Measurements from ENCODE around the gene WASF3.

The WASF3 gene

DNA sequence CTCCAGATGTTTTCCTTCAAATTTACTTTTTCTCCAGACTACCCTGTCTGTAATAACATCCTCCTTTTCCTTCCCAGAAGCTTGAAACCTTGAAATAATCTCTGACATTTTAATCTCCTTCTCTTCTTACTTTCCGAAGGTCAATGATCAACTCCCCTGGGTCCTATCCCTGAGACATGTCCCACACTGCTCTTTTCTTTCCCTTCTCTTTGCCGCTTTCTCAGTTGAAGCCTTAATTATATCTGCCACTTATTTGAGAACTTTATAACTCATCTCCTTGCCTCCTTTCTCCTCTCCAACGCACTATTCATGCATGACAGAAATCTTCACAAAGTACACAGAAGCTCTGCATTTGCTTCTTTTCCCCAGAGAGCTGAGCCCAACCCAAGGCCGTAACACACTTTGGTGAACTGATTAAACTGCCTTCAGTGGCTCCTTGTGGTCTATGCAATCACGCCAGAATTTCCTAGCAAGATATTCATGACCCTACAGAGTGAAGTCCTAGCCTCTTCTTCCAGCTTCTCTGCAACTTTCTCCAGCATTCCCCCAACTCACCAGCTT is 9.2 kb upstream of the WASF3 start:
- DNase-seq: no peak

DNA sequence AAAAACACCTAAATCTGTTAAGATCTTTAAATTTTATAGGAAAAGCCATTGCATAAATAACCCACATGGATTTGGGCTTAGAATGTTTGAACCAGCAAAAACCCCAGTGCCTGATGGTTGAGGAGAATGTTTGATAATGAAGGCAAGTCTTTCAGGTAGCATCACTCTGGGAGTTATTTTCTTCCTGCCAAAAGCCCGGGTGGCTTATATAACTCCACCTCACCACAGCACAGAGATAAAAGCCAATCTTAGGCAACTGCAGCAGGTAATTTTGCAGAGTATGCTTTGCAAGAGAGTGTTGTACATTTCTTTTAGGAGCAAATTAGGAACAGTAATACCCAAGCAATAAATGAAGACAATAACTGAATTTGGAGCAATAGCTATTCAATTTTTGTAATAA is 7.8 kb upstream of the WASF3 start:
- no peak for DNase-seq

DNA sequence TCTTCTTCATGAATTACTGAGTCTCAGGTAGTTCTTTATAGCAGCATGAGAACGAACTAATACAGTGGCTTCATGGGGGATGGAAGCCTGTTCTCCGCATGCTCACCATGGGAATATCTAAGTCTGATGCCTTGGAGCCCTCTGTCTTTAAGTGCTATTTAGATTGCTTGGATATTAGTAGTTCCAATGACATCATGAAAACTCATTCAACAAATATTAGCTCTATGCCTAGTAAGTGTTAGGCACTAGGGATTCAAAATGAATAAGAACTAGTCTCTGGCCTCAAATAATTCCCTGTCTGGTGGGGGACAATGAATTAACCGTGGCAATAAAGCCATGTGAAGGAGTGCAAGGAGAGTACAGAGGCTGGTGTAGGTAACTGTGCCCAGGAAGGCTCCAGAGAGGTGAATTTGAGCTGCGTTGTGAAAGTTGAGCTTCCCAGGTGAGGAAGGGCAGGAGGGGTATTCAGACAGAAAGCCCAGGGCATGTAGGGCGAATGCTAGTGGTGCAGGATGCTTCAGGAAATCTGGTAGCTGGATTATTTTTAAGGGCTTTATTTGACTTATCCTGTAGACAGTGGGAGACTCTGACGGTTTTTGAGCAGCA is 6.1 kb upstream of the WASF3 start:
- DNase-seq: no peak

DNA sequence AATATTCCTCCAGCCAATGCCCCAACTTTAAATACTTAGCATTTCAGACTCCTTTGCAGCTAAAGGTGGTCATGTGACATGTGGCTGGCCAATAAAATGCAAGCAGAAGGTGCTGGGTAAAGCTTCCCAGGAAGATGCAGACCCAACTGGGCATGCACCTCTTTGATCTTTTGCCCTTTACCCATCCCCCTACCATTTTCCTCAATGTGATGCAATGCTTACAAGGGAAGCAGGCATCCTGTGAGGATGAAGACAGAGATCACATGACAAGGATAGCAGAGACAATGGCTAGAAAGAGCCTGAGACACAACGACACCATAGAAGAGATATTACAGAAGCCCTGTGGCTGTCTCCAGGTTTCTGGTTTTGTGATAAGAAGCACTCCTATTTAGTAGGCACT is 2.1 kb upstream of the WASF3 start:
- no peak for DNase-seq

DNA sequence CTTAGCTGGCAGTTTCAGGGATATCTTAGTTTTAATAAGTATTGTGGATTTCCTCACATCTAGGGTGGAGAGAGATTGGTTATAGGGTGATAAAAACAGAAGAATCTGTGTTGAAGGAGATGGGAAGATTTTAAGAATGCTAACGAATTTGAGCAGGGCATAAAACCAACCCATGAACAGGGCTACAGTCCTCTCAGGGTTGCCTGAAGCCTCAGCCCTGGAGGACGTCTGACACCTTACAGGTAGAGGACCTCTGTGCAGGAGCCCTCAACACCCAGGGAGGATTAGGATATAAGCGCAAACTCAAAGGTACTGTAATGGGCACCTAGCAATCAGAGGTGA is 461 bp upstream of the WASF3 start:
- DNase-seq: no peak

DNA sequence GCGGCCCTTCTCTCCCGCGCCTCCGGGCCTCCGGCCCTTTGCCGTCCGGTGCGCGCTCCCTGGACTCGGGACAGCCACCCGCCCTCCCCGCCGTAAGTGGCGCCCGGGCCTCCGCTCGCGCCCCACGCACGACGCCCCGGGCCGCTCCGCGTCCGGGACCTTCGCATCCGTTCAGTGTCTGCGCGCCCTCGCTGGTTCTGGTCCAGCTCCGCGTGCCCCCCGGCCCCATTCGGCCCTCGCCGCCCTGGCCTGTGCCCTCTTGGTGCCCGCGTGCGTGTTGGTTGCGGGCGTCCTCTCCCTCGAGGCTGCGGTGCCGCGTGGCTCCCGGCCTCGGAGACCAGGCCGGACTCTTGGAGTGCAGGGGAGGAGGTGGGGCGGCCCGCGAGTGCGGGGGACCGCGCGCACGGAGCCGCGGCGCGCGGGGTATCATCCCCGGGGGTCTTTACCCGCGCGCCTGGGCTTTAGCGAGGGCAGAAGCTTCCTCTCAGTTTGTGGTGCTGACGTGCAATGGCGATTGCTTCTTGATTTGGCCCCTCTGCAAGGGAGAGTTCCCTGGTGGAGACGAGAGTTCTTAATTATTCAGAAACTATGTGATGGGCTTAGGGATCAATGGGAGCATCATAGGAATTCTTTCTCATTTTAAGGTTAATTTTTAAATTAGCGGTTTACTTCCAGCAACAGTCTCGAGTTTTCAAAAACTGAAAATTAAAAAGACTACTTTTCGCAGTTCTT is 757 bp downstream of the WASF3 start:
- no peak for DNase-seq

DNA sequence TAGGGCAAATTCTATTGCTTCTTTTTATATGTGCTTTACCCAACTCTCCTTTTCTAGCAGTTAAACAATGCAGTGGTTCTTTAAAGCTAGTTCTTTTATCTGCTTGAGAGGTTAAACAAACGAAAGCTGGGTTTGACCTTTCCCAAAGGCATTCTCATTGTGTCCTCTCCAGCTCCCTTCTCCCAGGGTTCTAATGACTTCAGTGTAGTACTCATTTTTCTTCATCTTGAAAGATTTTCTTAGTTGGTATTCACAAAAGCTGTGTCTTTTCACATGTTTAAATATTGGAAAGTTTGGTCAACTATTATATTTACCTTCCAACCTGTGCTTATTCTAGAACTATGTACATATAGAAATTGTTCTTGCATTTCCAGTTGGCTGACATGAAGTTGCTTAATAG is 1.5 kb downstream of the WASF3 start:
- no peak for DNase-seq

DNA sequence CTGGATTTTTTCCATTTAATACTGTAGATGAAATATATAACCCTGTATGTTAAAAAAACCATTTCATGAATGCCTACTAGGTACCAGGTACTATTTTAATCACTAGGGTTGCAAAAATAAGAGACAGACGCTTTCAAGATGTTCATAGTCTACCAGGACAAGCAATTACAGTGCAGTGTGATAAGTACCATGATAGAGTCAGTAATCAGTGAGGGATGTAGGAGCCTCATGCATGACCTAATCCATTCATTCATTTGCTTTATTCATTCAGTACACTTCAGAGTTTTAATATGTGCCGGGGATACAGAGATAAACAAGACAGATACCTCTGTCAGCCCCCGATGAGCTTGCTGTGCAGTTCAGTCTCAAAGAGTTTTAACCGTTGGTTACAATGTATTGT is 3.0 kb downstream of the WASF3 start:
- DNase-seq: no peak

DNA sequence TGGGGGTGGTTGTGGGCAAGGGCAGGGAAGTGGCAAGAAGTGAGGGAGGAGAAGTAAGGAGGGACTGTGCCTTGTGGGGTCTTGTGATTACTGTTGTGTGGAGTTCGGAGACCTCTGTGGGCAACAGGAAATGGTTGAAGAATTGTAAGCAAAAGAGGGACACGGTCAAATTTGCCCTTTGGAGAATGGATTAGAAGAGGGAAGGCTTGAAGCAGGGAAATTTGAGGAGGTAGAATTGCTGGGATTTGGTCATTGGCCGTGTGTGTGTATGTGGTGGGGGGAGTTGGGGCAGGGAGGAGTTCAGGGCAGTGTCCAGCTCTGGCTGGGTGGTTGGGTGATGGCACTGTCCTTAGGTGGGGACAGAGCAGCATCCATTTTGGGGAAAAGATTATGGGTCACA is 3.6 kb downstream of the WASF3 start:
- DNase-seq: no peak

DNA sequence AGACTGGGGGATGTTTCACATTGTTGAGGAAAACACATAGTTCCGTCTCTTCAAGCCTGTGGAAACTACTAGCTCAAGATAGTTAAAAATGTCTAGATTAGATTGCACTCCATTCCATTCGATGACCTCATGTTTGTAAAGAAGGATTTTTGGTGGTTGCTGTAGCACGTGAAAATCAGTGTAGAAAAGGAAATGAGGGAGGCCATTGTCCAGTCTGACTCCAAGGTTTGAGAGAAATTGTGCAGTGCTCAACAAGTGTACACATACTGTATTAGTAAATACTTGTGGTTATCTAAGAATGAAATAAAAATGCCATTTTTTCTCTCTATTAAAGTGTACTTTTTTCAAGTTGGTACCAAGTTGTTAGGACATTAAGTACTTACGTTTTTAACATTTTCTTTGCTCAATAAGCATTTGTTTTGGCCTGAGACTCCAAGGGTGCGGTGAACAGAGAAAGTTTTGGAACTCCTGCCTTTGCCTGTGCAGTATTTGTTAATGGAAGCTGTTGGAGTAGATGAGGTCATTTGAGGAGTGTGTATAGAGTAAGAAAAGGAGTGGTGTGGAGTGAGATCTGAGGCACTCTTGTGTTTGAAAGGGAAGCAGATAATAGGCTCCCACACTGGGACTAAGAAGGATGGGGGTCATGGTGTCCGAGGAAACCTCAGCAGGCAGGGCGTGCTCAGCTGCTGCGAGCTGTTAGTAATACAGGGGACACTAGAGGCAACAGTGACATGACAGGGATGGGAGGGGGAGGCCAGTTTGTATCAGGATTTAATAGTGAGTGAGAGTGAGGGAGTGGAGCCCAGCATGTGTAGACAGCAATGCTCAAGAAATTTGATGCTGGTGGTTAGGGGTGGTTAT is 4.4 kb downstream of the WASF3 start:
- no peak for DNase-seq

DNA sequence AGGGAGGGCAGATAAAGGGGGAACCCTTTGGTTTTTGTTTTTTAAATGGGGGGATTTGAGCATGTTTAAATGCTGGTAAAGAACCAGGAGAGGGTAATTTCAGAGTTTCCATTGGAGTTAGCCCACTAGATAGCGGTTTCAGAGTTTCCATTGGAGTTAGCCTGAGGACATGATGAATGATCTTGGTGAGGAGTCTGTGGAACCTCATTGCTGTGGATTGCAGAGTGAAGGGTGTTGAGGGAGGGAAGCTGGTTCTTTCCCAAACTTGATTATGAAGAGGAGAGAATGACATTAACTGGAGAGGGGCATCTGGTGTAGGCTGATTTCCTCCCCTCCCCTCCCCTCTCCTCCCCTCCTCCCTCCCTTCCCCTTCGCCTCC is 5.0 kb downstream of the WASF3 start:
- no peak for DNase-seq

DNA sequence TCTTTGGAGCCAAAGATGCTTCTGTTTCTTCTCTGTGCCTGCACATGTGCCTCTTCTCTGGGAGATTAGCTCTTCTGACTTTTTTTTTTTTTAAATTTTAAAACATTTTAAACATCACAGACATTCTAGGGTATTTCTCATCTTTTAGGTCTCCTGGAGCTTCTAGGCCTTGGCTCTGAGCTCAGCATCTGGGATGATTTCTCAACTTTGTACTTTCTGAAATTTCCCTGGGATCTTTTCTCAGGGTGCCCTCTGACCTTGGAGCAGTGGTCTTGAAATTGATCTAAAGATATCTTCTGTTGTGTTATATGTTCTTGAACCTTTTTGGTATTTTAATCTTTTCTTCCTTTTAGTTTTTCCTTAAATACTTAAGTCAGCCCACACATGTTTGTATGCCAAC is 6.2 kb downstream of the WASF3 start:
- DNase-seq: no peak

DNA sequence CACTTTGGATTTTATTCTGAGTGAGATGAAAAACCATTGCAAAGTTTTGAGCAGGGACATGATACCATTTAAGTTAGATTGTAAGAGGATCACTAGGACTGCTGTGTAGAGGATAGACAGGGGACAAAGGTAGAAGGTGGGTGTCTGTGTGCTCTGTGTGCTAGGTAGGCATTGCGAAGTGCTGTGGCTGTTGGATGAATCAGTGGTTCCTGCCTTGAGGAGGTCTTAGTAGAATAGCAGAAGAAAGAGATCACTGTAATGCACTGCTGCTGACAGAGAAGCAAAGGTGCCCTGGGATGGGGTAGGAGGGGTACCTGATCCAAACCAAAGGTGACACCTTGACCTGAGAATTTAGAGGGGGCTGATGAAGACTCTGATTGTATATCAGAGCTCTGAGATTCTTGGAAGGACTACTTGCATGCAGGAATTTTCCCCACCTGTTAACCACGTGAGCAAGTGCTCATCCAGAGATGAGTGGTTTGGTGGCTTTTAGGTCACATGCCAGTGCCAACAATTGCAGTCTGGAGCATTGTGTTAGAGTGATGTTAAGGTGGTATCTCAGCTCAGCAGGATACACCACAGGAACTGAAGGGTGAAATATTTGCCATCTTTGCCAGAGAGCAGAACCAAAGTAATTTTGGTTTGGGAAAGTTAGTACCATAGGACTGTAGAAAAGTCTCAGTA is 10.8 kb downstream of the WASF3 start:
- DNase-seq: no peak

DNA sequence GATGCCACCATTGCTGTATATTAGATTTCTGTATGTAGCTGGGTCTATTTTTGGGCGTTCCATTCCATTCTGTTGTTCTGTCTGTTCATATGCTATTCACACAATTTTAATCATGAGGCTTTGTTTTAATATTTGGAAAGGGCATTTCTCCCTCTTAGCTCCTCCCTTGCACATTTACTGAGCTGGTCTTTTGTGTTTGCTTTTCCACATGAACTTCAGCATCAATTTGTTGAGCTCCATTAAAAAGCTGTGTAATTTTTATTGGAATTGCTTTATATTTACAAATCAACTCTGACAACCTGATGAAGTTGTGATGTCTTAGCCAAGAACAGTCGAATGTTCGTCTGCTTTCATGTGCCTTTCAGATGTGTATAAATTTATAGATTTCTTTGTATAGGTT is 14.0 kb downstream of the WASF3 start:
- no peak for DNase-seq

DNA sequence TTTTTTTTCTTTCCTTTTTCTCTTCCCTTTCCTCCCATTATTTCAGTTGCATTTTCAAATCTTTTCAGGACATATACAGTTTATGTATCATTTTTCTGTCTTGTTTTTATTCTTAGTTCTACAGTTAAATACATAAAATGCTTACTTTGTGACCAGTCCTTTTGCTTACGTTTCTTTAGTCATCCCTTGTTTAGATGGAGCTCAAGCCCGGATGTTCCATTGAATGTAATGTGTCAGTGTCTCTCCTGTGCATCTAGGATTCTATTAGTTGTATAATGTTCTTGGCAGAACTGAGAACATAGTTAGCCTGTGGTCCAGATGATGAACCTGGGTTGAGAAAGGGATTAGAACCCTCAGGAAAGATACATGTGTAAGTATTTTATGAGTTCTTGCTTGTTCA is 17.8 kb downstream of the WASF3 start:
- DNase-seq: no peak

DNA sequence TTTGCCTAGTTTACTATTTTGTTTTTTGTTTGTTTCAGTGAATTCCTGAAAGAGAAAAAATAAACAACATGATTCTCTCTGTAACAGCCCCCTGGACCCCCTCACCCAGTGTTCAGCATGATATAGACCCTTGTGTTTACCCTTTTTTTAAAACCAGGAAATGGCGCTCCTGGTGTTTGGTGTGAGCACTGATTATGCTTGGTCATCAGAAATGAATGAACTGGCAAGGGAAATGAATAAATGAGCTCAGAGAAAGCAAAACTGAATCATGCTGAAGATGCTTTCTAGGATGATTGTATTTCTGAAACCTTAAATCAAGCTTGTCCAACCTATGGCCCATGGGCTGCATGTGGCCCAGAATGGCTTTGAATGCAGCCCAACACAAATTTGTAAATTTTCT is 22.1 kb downstream of the WASF3 start:
- DNase-seq: no peak

DNA sequence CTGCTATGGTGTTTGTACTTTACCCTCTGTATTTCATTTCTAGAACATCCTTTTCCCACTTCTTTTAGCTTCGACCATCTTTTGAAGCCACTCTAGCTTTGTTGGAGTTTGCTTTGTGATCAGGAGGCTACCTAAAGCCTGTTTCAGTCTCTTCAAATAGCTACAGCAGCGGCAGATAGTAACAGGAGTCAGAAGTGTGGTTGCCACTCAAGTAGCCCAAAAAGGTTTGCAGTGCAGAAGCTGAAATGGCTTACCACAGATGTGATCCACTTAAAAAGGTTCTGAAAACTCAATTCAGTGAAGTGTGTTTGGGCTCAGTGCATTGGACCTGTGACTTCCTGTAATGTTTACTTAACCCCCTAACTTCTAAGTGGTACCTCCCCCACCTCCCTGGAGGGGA is 26.2 kb downstream of the WASF3 start:
- DNase-seq: no peak

DNA sequence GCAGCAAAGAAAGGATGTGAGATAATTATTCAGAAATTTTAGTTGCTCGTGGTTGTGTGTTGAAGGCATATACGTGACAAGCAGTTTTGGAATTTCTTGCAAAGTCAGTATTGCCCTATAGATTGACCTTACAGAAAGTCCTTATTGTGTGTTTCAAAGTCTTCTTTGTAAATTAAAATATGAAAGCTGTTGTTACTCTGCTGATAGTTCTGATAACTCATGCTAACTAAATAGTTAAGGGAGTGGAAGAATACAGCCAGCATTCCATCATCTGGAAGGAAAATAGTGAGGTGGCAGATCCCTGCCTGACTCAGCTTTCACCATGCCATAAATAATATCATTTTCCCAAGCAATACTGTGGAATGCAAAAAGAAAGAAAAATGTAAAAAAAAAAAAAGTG is 27.2 kb downstream of the WASF3 start:
- no peak for DNase-seq

DNA sequence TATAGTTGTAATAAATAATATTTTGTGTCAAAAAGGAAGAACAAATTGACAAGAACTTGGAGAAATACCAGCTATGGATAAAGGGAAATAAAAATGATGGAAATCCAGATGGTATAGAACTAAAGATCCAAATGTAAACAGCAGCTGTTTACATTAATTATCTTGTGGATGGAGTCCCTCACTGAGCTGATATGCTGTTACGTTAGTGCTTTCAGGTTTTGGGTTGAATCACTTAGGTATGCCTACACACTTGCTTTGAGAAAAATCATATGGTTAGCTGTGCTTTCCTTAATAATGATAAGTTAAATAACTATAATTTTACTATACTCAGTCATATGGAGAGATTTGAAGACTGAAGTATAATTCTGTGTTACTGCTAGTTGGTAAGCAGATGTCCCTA is 27.7 kb downstream of the WASF3 start:
- DNase-seq: no peak

DNA sequence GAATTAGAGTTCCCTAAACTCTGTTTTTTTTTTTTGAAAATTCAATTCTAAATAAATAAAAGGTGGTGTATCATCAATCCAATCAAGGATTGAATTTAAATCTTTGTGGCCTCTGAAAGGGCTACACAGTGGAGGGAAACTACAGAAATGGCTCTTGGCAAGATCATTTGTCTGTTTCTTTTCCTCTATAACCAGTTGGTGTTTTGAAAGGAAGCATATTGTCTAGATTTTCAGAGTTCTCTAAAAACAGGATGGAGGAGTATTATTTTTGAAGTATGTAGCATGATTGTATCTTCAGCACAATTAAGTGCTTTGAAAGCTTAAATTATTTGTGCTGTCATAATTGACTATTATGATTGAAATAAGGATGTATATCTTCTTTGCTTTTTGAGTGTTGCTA is 29.8 kb downstream of the WASF3 start:
- DNase-seq: no peak

DNA sequence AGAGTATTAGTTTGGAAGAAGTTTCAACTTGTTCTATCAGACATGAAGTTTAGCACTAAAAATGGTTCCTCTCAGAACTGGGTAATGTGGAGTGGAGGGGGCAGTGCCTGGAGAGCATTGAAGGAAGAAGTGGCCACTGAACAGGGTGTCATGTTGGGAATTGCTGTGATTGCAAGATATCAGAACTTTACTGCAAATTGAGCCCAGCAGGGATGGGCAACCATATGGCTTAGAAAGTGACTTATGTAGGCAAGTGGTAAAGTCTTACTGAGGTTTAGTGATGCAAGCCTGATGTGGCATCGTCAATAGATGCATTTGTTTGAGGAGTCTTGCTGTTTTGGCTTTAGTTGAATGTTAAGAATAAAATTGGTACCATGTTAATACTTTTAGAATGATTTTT is 31.7 kb downstream of the WASF3 start:
- no peak for DNase-seq

DNA sequence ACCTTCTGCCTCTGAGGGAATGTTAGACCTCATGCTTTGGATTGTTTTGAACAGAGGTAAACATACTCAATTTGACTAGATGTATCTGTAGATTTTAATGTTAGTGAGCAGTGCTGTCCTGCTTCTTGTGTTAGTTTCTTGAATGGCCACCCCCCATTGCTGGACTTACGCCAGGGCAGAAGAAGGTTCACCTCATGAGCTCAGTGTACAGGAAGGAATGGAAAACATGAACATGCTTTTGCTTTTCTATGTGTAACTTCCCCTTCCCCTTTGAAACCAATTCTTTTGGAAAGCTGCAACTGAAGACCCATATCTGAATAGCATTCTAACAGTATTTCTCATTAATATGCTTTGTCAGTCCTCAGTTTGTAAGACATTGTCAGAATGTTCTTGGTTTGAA is 32.3 kb downstream of the WASF3 start:
- DNase-seq: no peak

DNA sequence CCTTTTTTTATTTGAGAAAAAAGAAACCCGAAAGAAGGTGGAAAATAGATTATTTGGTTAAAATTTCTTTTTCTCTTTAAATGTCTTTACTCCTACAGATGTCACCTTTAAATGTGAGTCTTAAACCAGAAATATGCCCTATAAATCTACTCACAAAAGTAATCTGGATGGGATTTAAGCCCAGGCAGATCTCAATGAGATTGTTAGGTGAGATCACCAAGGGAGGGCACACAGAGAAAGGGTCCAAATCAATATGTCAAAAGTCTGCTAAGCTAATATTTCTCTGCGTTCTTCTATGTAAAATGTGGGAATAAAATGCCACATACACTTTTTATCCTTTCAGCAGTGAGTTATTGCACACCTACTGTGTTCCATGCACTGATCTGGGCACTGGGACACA is 32.9 kb downstream of the WASF3 start:
- no peak for DNase-seq

DNA sequence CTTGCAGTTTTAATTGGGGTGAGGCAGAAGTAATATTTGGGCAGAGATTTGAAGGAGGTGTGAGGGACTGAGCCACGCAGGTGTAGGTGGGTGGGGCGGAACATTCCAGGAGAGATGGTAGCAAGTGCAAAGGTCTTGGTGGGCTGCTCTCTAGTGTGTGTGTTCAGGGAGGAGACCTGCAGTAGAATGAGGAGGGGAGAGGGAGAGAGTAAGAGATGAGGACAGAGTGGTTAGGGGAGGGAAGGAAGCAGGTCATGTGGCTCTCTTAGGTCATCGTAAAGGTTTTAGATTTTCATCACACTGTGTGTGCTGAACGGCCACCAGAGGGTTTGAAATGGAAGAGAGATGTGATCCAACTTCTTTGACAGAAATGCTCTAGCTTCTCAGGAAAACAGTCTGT is 33.5 kb downstream of the WASF3 start:
- no peak for DNase-seq

Measured in DMS153 (cell line).